ENCODE measurements around the gene TBC1D23.

TBC1D23 gene

GRCh38 chr3:100359035-100359434, 98.2 kb downstream of the TBC1D23 start:
- H3K27ac Mint-ChIP-seq, result no peak overlapping the region
- CTCF ChIA-PET, result interaction anchor here (1.1 to 1.7 kb wide), 2 partner anchors 8 to 24 kb away, joined by 4 read pairs; partner anchors contain the start of gene NIT2
- no peak overlapping the region for H3K4me3 Mint-ChIP-seq
- no peaks in the 10 kb centered on the region for H3K4me1 Mint-ChIP-seq
- H3K27me3 Mint-ChIP-seq, result no peaks in the 10 kb centered on the region
- peaks cover 51% of the 10 kb centered on the region for H3K36me3 Mint-ChIP-seq
- H3K9me3 Mint-ChIP-seq, result peaks cover 2% of the 10 kb centered on the region
- no peak for DNase-seq

- Mint-ChIP-seq H3K27me3 (no peaks in the 10 kb centered on the region), H3K27ac (no peak overlapping the region), H3K9me3 (peaks cover 2% of the 10 kb centered on the region), H3K36me3 (peaks cover 55% of the 10 kb centered on the region), H3K4me1 (no peaks in the 10 kb centered on the region), H3K4me3 (no peak overlapping the region)
- DNase-seq, result no peak
- CTCF ChIA-PET, result interaction anchor here (0.6 to 1.1 kb wide), 2 partner anchors 9 to 41 kb away, joined by 3 to 4 read pairs; no protein-coding TSS in a partner anchor
Observed at GRCh38 chr3:100360757-100361496, 100.1 kb downstream of the TBC1D23 start.

- CTCF ChIA-PET, result no interaction called here
- H3K4me1 Mint-ChIP-seq, result no peaks in the 10 kb centered on the region
- peaks cover 55% of the 10 kb centered on the region for H3K36me3 Mint-ChIP-seq
- peaks cover 2% of the 10 kb centered on the region for H3K9me3 Mint-ChIP-seq
- no peak overlapping the region for H3K4me3 Mint-ChIP-seq
- DNase-seq, result no peak
- no peak overlapping the region for H3K27ac Mint-ChIP-seq
- no peaks in the 10 kb centered on the region for H3K27me3 Mint-ChIP-seq
Observed at GRCh38 chr3:100361897-100362296, 101.1 kb downstream of the TBC1D23 start.

GRCh38 chr3:100364421-100364820, 103.6 kb downstream of the TBC1D23 start:
- peaks cover 2% of the 10 kb centered on the region for H3K9me3 Mint-ChIP-seq
- H3K27ac Mint-ChIP-seq, result no peak overlapping the region
- no peak for DNase-seq
- CTCF ChIA-PET, result no interaction called here
- peaks cover 62% of the 10 kb centered on the region for H3K36me3 Mint-ChIP-seq
- H3K4me3 Mint-ChIP-seq, result no peak overlapping the region
- H3K4me1 Mint-ChIP-seq, result no peaks in the 10 kb centered on the region
- no peaks in the 10 kb centered on the region for H3K27me3 Mint-ChIP-seq

GRCh38 chr3:100366424-100366823, 105.6 kb downstream of the TBC1D23 start:
- CTCF ChIA-PET, result no interaction called here
- H3K27ac Mint-ChIP-seq, result no peak overlapping the region
- no peaks in the 10 kb centered on the region for H3K27me3 Mint-ChIP-seq
- no peaks in the 10 kb centered on the region for H3K4me1 Mint-ChIP-seq
- no peak overlapping the region for H3K4me3 Mint-ChIP-seq
- DNase-seq, result no peak
- H3K36me3 Mint-ChIP-seq, result peaks cover 54% of the 10 kb centered on the region
- peaks cover 2% of the 10 kb centered on the region for H3K9me3 Mint-ChIP-seq

GRCh38 chr3:100368441-100368840, 107.6 kb downstream of the TBC1D23 start:
- H3K27me3 Mint-ChIP-seq, result no peaks in the 10 kb centered on the region
- H3K27ac Mint-ChIP-seq, result no peak overlapping the region
- no peaks in the 10 kb centered on the region for H3K9me3 Mint-ChIP-seq
- DNase-seq, result no peak
- peaks cover 49% of the 10 kb centered on the region for H3K36me3 Mint-ChIP-seq
- CTCF ChIA-PET, result interaction anchor here (0.7 kb wide), 1 partner anchor 232 kb away, joined by 3 read pairs; no protein-coding TSS in a partner anchor
- H3K4me1 Mint-ChIP-seq, result no peaks in the 10 kb centered on the region
- H3K4me3 Mint-ChIP-seq, result no peak overlapping the region

- Mint-ChIP-seq H3K27ac (no peak overlapping the region), H3K4me1 (no peaks in the 10 kb centered on the region)
Observed at GRCh38 chr3:100370756-100371155, 110.0 kb downstream of the TBC1D23 start.

GRCh38 chr3:100374521-100374920, 113.7 kb downstream of the TBC1D23 start:
- H3K36me3 Mint-ChIP-seq, result peaks cover 34% of the 10 kb centered on the region
- CTCF ChIA-PET, result interaction anchor here (0.7 to 1.2 kb wide), 2 partner anchors 89 to 146 kb away, joined by 3 read pairs; no protein-coding TSS in a partner anchor
- no peaks in the 10 kb centered on the region for H3K9me3 Mint-ChIP-seq
- no peak overlapping the region for H3K27ac Mint-ChIP-seq
- no peak overlapping the region for H3K4me3 Mint-ChIP-seq
- DNase-seq, result no peak
- H3K27me3 Mint-ChIP-seq, result no peaks in the 10 kb centered on the region
- H3K4me1 Mint-ChIP-seq, result no peaks in the 10 kb centered on the region

More at GRCh38 chr3:100370756-100371155, 110.0 kb downstream of the TBC1D23 start:
- CTCF ChIA-PET, result interaction anchor here (1.0 kb wide), 1 partner anchor 10 kb away, joined by 3 read pairs; no protein-coding TSS in a partner anchor
- Mint-ChIP-seq H3K36me3 (peaks cover 38% of the 10 kb centered on the region), H3K4me3 (no peak overlapping the region), H3K9me3 (no peaks in the 10 kb centered on the region), H3K27me3 (no peaks in the 10 kb centered on the region)
- no peak for DNase-seq
